ENCODE results near the gene NLGN1. TPM values are rescaled to one million over a fixed set of nuclear protein-coding genes. Genes with fewer than 3 reads are reported as not detected.

NLGN1 gene
- total and polyA plus RNA-seq, 12 donors: 0.88 to 19.9 (median 12.6) TPM

DNA sequence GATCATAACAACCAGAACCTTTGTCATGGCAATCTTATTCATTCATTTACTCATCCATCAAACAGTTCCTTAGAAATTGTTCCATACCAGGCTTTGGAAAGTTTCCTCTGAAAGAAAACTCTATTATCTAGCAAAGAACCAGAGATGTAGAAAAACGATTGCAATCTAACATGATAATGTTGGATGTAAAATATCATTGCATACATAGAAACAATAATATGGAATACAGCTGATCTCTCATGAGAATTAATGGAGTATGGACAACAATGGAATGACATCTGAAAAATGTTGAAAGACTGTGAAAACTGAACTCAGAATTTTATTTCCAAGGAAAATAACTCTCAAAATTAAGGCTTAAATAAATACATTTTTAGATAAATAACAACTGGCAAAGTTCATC is 665.4 kb downstream of the NLGN1 start:
- DNase-seq (no peak), ATAC-seq (no peak)
- intact Hi-C loops (cut with DNase I): no loop called here
- no peaks in the 10 kb centered on the region for H3K36me3 ChIP-seq
- no peaks in the 10 kb centered on the region for H3K27me3 ChIP-seq
- H3K27ac ChIP-seq: no peak overlapping the region
- H3K4me1 ChIP-seq: no peaks in the 10 kb centered on the region
- H3K4me3 ChIP-seq: no peak overlapping the region
- H3K9me3 ChIP-seq: peaks cover 0 to 24% (median 6%) of the 10 kb centered on the region in 11 donors
- TF ChIP-seq, protein P1, sequence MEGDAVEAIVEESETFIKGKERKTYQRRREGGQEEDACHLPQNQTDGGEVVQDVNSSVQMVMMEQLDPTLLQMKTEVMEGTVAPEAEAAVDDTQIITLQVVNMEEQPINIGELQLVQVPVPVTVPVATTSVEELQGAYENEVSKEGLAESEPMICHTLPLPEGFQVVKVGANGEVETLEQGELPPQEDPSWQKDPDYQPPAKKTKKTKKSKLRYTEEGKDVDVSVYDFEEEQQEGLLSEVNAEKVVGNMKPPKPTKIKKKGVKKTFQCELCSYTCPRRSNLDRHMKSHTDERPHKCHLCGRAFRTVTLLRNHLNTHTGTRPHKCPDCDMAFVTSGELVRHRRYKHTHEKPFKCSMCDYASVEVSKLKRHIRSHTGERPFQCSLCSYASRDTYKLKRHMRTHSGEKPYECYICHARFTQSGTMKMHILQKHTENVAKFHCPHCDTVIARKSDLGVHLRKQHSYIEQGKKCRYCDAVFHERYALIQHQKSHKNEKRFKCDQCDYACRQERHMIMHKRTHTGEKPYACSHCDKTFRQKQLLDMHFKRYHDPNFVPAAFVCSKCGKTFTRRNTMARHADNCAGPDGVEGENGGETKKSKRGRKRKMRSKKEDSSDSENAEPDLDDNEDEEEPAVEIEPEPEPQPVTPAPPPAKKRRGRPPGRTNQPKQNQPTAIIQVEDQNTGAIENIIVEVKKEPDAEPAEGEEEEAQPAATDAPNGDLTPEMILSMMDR (IDR thresholded peaks at IDR 0.05): no peak
- 57 to 68% methylated on average over 1 of the region's 1 CpG for WGBS, 2 donors

DNA sequence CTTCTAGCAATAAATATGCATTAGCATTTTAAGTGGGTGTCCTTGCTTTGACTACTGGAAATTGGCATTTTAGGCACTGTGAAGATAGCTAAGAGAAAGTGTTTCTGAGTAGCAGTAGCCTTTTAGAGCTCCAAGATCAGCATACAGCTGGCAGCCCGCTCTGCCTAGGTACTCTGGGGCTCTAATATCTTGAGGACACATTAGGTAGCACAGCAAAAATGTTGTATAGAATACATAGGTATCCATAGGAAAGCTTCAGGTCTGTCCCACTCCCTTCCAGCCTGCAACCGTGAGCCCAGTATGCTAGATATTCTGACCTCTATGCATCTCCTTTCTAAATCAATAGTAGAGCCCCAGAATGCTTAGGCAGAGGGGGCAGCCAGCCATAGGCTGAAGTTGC is 670.5 kb downstream of the NLGN1 start:
- Histone ChIP-seq H3K27ac (no peak overlapping the region), H3K9me3 (peaks cover 0 to 13% (median 2%) of the 10 kb centered on the region in 11 donors), H3K27me3 (no peaks in the 10 kb centered on the region), H3K4me3 (no peak overlapping the region), H3K4me1 (no peaks in the 10 kb centered on the region), H3K36me3 (no peaks in the 10 kb centered on the region)
- 81 to 86% methylated on average over 2 of the region's 2 CpGs for WGBS, 2 donors
- intact Hi-C loops (cut with DNase I): no loop called here
- TF ChIP-seq, protein P1 (IDR thresholded peaks at IDR 0.05): no peak
- no peak for ATAC-seq
- DNase-seq: no peak

DNA sequence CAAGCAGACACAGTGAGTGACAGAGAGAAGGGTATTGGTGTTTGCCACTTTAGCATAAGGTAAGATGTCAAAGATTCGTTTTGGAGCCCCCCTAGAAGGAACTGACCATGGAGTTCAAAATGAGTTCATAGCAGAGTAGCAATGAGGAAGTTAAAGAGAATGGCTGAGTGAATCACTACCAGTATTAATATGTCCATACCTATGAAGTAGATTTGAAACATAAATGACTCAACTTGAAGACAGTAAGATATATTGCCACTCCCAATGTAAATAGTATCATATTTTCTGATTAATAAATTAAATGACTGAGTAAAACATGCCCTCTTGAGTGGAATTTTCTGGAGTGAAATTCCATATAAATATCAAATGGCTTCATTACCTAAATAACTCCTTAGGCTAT is 675.1 kb downstream of the NLGN1 start:
- 34 to 52% methylated on average over 1 of the region's 1 CpG for WGBS, 2 donors

DNA sequence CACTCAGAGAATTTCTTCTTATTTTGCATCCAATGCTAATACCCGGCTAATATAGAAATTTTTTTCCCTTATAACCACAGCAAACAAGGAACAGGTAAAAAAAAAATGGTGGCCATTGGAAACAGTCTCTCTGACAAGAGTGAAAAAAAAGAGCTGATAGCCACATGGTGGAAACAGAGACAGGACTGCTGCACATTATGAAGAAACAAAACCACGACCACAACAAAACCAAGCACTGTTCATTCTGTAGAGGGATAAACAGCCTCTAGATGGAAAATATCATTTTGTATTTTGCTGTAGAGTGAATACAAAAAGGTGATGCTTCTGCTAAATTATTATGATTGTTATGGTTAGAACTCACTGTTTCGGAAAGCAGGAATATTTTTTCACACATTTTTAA is 686.2 kb downstream of the NLGN1 start:
- no peaks in the 10 kb centered on the region for H3K27me3 ChIP-seq
- H3K27ac ChIP-seq: no peak overlapping the region
- DNase-seq (no peak), ATAC-seq (no peak)
- H3K4me3 ChIP-seq: no peak overlapping the region
- H3K4me1 ChIP-seq: no peaks in the 10 kb centered on the region
- TF ChIP-seq, protein P1 (IDR thresholded peaks at IDR 0.05): no peak
- no peaks in the 10 kb centered on the region for H3K9me3 ChIP-seq
- H3K36me3 ChIP-seq: no peaks in the 10 kb centered on the region
- WGBS, 2 donors: 86 to 90% methylated on average over 3 of the region's 3 CpGs
- intact Hi-C loops (cut with DNase I): no loop called here

More for the DNA sequence above, 675.1 kb downstream of the NLGN1 start:
- intact Hi-C loops (cut with DNase I): no loop called here
- no peak overlapping the region for H3K27ac ChIP-seq
- H3K36me3 ChIP-seq: no peaks in the 10 kb centered on the region
- no peaks in the 10 kb centered on the region for H3K9me3 ChIP-seq
- no peaks in the 10 kb centered on the region for H3K4me1 ChIP-seq
- H3K4me3 ChIP-seq: no peak overlapping the region
- DNase-seq (no peak), ATAC-seq (no peak)
- no peaks in the 10 kb centered on the region for H3K27me3 ChIP-seq
- TF ChIP-seq, protein P1 (IDR thresholded peaks at IDR 0.05): no peak

Measured in heart right ventricle (tissue), 16 donors.